ENCODE results near the gene SLC29A1. TPM values are rescaled to one million over a fixed set of nuclear protein-coding genes. Genes with fewer than 3 reads are reported as not detected.
A peak's percentile ranks its signal among the peaks of the same experiment; 100 is the strongest.

The SLC29A1 gene
- total and polyA plus RNA-seq, 2 of the 8 experiments (the other 6 are each of a cell fraction or from before 2014, with no cell fraction given) = 187 to 558 TPM

DNA sequence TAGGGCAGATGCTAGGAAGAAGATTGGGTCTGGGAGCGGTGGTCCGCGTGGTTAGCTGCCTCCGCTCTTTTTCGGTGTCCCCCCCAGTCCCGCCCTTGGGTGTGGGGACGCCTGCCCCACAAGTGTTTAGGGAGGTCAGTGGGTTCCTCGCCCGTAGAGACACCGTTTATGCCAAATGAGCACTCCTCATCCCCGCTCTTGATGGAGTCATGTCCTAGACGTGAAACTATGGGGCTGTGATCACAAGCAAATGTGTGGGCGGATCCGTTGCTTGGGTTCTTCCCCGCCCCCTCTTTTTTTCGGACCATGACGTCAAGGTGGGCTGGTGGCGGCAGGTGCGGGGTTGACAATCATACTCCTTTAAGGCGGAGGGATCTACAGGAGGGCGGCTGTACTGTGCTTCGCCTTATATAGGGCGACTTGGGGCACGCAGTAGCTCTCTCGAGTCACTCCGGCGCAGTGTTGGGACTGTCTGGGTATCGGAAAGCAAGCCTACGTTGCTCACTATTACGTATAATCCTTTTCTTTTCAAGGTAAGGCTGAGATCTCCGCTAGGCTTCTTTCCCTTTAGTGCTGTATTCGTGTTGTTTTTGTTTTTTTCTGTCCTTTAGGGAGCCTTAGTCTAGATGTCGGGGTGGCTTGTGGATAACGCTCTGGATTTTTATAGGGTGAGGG lies 23.4 kb downstream of the SLC29A1 start, which contains the start of gene HSP90AB1 (continued):
- TF ChIP-seq EGR1 (IDR thresholded peaks at IDR 0.05; ENCODE audit: borderline replicate concordance, low read depth, low read length) (peak; percentile 60; the same call in 1 of the 2 replicates), CEBPB (IDR thresholded peaks at IDR 0.05; ENCODE audit: low read depth, low read length) (no peak), BRCA1 (IDR thresholded peaks at IDR 0.05; ENCODE audit: low read depth, low read length) (0 out of 2 replicates have a peak, but pooled peaks have one; percentile 27), YY1 (IDR thresholded peaks at IDR 0.05; ENCODE audit: low read depth, low read length) (no peak), TBP (IDR thresholded peaks at IDR 0.05; ENCODE audit: low read depth, low read length) (peak; percentile 99), KDM4A (IDR thresholded peaks at IDR 0.05; ENCODE audit: low read depth, low read length, severe bottlenecking) (peak; percentile 71), CBX5 (IDR thresholded peaks at IDR 0.05; ENCODE audit: low read depth, low read length) (no peak), CBX8 (IDR thresholded peaks at IDR 0.05; ENCODE audit: borderline replicate concordance, low read depth, low read length) (no peak), CTBP2 (IDR thresholded peaks at IDR 0.05; ENCODE audit: borderline replicate concordance, insufficient read depth, insufficient read length, low read length) (peak; percentile 13), SUZ12 (IDR thresholded peaks at IDR 0.05; ENCODE audit: low read length) (no peak), SIN3A (conservative IDR thresholded peaks at IDR 0.05 in 1 of 2, IDR thresholded peaks at IDR 0.05 in 1 of 2; ENCODE audit: low read depth in 1 of 2, low read length in 2 of 2) (peak; percentile 90 to 92), POLR2AphosphoS5 (IDR thresholded peaks at IDR 0.05; ENCODE audit: low read depth, low read length) (peak; percentile 100), MAFK (IDR thresholded peaks at IDR 0.05; ENCODE audit: low read depth, low read length) (peak; percentile 24; the same call in 1 of the 2 replicates), SP1 (IDR thresholded peaks at IDR 0.05; ENCODE audit: low read depth, low read length) (peak; percentile 93), HDAC6 (IDR thresholded peaks at IDR 0.05; ENCODE audit: low read depth, low read length) (no peak)
- TF ChIP-seq, protein P1, sequence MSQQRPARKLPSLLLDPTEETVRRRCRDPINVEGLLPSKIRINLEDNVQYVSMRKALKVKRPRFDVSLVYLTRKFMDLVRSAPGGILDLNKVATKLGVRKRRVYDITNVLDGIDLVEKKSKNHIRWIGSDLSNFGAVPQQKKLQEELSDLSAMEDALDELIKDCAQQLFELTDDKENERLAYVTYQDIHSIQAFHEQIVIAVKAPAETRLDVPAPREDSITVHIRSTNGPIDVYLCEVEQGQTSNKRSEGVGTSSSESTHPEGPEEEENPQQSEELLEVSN (IDR thresholded peaks at IDR 0.05) = no peak
- TF ChIP-seq, protein P2, sequence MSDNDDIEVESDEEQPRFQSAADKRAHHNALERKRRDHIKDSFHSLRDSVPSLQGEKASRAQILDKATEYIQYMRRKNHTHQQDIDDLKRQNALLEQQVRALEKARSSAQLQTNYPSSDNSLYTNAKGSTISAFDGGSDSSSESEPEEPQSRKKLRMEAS (IDR thresholded peaks at IDR 0.05) = peak; percentile 54; the same call in 1 of the 2 replicates
